HepG2 (cell line): ENCODE data around the gene TRMT5. TPM values are rescaled to one million over a fixed set of nuclear protein-coding genes. Genes with fewer than 3 reads are reported as not detected.

Source experiments
- ATAC-seq: fragments of 200-7000 bp; cut with Tn5 transposase; 3 replicates; pipeline ENCODE4 v1.9.1; 2020; ENCODE audit warnings: mild to moderate bottlenecking, moderate library complexity
- BruUV-seq: library from RNA; stranded (reverse); fragments of 400-500 nt; replicated peaks from 2 replicates; lab custom pipeline; 2021; lab: Mats Ljungman, UMichigan
- CTCF ChIA-PET: fragments of 300-600 bp; formaldehyde crosslinking; extraction: SDS; loops from one replicate; lab custom pipeline; 2021; ENCODE audit warnings: low total read pairs, inconsistent platforms, low intra/inter-chr PET ratio; lab: Yijun Ruan, JAX
- POLR2A ChIA-PET: fragments of 350-600 bp; sonication (Branson Sonifier 250); formaldehyde crosslinking; loops from one replicate; lab custom pipeline; 2020; ENCODE audit warnings: antibody characterized with exemption, inconsistent platforms; lab: Yijun Ruan, JAX
- DNase-seq: peaks from one replicate; pipeline ENCODE4 v3.0.0-alpha.2; 2015; ENCODE audit warnings: low spot score
- FAIRE-seq: peaks from 3 replicates; lab custom pipeline; 2011; peaks lifted over from hg19 to GRCh38; lab: Jason Lieb, UNC
- H2AFZ ChIP-seq: one replicate; pipeline ENCODE4 v1.6.1; 2011; ENCODE audit warnings: low read length, inconsistent platforms
- H3K27ac ChIP-seq: fragments of 300-600 bp; 3 replicates; pipeline ENCODE4 v1.8.0; 2011; ENCODE audit warnings: mixed run types, mild to moderate bottlenecking, mixed read lengths, low read length, inconsistent platforms; ENCODE audit not compliant: insufficient read depth; ENCODE audit errors: extremely low read length
- H3K27me3 ChIP-seq, 2 experiments: fragments of 200-600 bp in 1 of 2; 2 replicates in 1 of 2; 3 replicates in 1 of 2; pipeline versions ENCODE4 v1.6.0 to v1.8.0; 2011; ENCODE audit warnings: low read length in 2 of 2, mild to moderate bottlenecking in 2 of 2, moderate library complexity in 2 of 2, inconsistent platforms in 1 of 2; ENCODE audit not compliant: insufficient read depth in 2 of 2, control insufficient read depth in 1 of 2
- H3K36me3 ChIP-seq, 2 experiments: fragments of 200-600 bp in 1 of 2; replicated peaks in 1 of 2; 2 replicates in 1 of 2; 3 replicates in 1 of 2; pipeline versions ENCODE4 v1.5.1 to v1.8.0; 2011; ENCODE audit warnings: low read length in 2 of 2, inconsistent platforms in 1 of 2; ENCODE audit not compliant: insufficient read depth in 2 of 2, control insufficient read depth in 1 of 2
- H3K4me1 ChIP-seq: 2 replicates; pipeline ENCODE4 v1.5.1; 2012; ENCODE audit warnings: low read length, inconsistent platforms; ENCODE audit not compliant: insufficient read depth
- H3K4me2 ChIP-seq: 2 replicates; pipeline ENCODE4 v1.6.0; 2011; ENCODE audit warnings: low read depth, low read length, inconsistent platforms
- H3K4me3 ChIP-seq, 3 experiments: fragments of 200-600 bp in 1 of 3; sonication (generic), shearing (Covaris generic) in 1 of 3; replicated peaks in 1 of 3; 2 replicates each; pipeline ENCODE4 v1.5.1; 2011 to 2016; ENCODE audit warnings: low read length in 3 of 3, inconsistent platforms in 2 of 3, low read depth in 2 of 3, mild to moderate bottlenecking in 2 of 3, control low read depth in 1 of 3, mixed read lengths in 1 of 3; ENCODE audit not compliant: insufficient read depth in 1 of 3
- H3K79me2 ChIP-seq: one replicate; pipeline ENCODE4 v1.6.1; 2011; ENCODE audit warnings: low read length, inconsistent platforms; ENCODE audit not compliant: insufficient read depth
- H3K9ac ChIP-seq: 2 replicates; pipeline ENCODE4 v1.6.0; 2011; ENCODE audit warnings: mild to moderate bottlenecking, low read depth, low read length, inconsistent platforms; ENCODE audit not compliant: insufficient read depth
- H3K9me3 ChIP-seq: 2 replicates; pipeline ENCODE4 v1.5.1; 2012; ENCODE audit warnings: mild to moderate bottlenecking, low read length
- H4K20me1 ChIP-seq: 2 replicates; pipeline ENCODE4 v1.6.0; 2011; ENCODE audit warnings: inconsistent platforms, mild to moderate bottlenecking, low read length, moderate library complexity; ENCODE audit not compliant: insufficient read depth
- BHLHE40 ChIP-seq: IDR thresholded peaks from 2 replicates; pipeline ENCODE4 v1.6.1; 2011; ENCODE audit warnings: low read length, improper control_type of control experiment
- MBNL3 ChIP-seq: fragments of 250-450 bp; sonication (Bioruptor Pico); conservative IDR thresholded peaks from 2 replicates; pipeline ENCODE4 v1.8.0; 2022; ENCODE audit warnings: mild to moderate bottlenecking, inconsistent platforms
- PTBP1 ChIP-seq: fragments of 200-400 bp; formaldehyde crosslinking; IDR thresholded peaks from 2 replicates; pipeline ENCODE4 v1.6.1; 2018; ENCODE audit warnings: low read length, low read depth; ENCODE audit not compliant: poor library complexity, severe bottlenecking
- TRIM24 ChIP-seq: sonication (generic); formaldehyde crosslinking; IDR thresholded peaks from 2 replicates; pipeline ENCODE4 v1.8.0; 2022; ENCODE audit warnings: mild to moderate bottlenecking, missing genetic modification reagents
- ZFAT ChIP-seq: sonication (generic); formaldehyde crosslinking; conservative IDR thresholded peaks from 2 replicates; pipeline ENCODE4 v1.8.1; 2023; ENCODE audit warnings: missing genetic modification reagents, inconsistent platforms
- ZIK1 ChIP-seq: sonication (generic); formaldehyde crosslinking; IDR thresholded peaks from 2 replicates; pipeline ENCODE4 v1.5.0; 2020; ENCODE audit warnings: mild to moderate bottlenecking, low read depth, missing genetic modification reagents, borderline replicate concordance
- ZNF10 ChIP-seq: sonication (generic); formaldehyde crosslinking; IDR thresholded peaks from 2 replicates; pipeline ENCODE4 v1.4.0; 2020; ENCODE audit warnings: mild to moderate bottlenecking, low read depth, missing genetic modification reagents, borderline replicate concordance
- ZNF430 ChIP-seq: sonication (generic); formaldehyde crosslinking; IDR thresholded peaks from 2 replicates; pipeline ENCODE4 v1.9.0; 2021; ENCODE audit warnings: mild to moderate bottlenecking, missing genetic modification reagents
- ZNF605 ChIP-seq: sonication (generic); formaldehyde crosslinking; IDR thresholded peaks from 2 replicates; pipeline ENCODE4 v1.8.0; 2022; ENCODE audit warnings: mild to moderate bottlenecking, missing genetic modification reagents
- WGBS: methylation state at CpG from one replicate; pipeline ENCODE4 v1.1.6; 2017; ENCODE audit warnings: low lambda C conversion rate; 5-methylcytosine and 5-hydroxymethylcytosine counted together
- in situ Hi-C: cut with HindIII; loops from 2 replicates; pipeline ENCODE4 v1.10.0; 2017; ENCODE audit warnings: low pct_unique_long_range_greater_than_20kb; ENCODE audit not compliant: extremely low pct_ligation_motif_present
- intact Hi-C: fragments of 100-400 bp; cut with micrococcal nuclease; formaldehyde crosslinking; loops from one replicate; pipeline ENCODE4 v1.10.0; 2022; ENCODE audit not compliant: unreplicated experiment
- polyA plus RNA-seq, 8 experiments: library from polyadenylated mRNA; depleted of rRNA in 3 of 8; stranded (reverse) in 7 of 8; unstranded in 1 of 8; fragments of >200 nt; fragmentation: Illumina TruSeq in 4 of 8; extraction: Trizol in 4 of 8; gene quantifications; 2 replicates each; pipeline versions ENCODE4 v1.2.1 to v1.2.3, GENCODE V29; 2011 to 2016; ENCODE audit warnings: low read depth in 4 of 8, missing spikeins in 1 of 8, mixed read lengths in 1 of 8; ENCODE audit not compliant: insufficient read depth in 1 of 8
- total RNA-seq, 5 experiments: library from RNA; depleted of rRNA; stranded (reverse); fragments of >200 nt; fragmentation: Illumina TruSeq; extraction: Trizol; gene quantifications; 2 replicates each; pipeline ENCODE4 v1.2.3, GENCODE V29; 2016; ENCODE audit warnings: low read depth in 1 of 5
- TF ChIP-seq, protein P1 (sequence below): sonication (generic); formaldehyde crosslinking; IDR thresholded peaks from 2 replicates; pipeline ENCODE4 v1.4.0; 2020; ENCODE audit warnings: missing genetic modification reagents, mild to moderate bottlenecking, borderline replicate concordance
- TF ChIP-seq, protein P2 (sequence below): sonication (generic); formaldehyde crosslinking; IDR thresholded peaks from 2 replicates; pipeline ENCODE4 v1.5.0; 2020; ENCODE audit warnings: missing genetic modification reagents, mild to moderate bottlenecking, borderline replicate concordance

The TRMT5 gene
- total and polyA plus RNA-seq, 2 of the 13 experiments (the other 11 are each of a cell fraction or from before 2014, with no cell fraction given): 3.6 to 16.0 TPM

DNA sequence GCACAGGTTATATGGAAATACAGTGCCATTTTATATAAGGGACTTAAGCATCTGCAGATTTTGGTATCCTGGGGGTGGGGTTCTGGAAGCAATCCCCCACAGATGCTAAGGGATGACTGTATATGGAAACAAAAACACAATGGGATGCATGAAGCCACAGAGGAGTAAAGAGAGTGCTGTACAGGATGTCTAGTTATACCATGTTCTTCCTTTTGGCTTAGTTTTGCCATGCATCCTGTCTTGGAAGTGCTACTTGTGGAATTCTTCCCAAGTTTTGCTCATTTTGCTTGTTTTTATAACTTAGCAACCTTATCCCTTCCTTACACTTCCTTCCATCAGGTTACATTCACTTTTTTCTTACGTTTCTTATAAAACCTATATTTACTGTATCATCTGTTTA lies 55.6 kb downstream of the TRMT5 start:
- WGBS: 97% methylated on average over 1 of the region's 1 CpG
- TF ChIP-seq ZNF10 (CRISPR knock-in tag) (no peak), TRIM24 (CRISPR knock-in tag) (no peak), ZNF605 (CRISPR knock-in tag) (no peak), BHLHE40 (no peak), ZFAT (CRISPR knock-in tag) (no peak), MBNL3 (CRISPR knock-in tag) (no peak), PTBP1 (no peak), ZNF430 (CRISPR knock-in tag) (no peak), ZIK1 (CRISPR knock-in tag) (no peak)
- TF ChIP-seq, protein P1, sequence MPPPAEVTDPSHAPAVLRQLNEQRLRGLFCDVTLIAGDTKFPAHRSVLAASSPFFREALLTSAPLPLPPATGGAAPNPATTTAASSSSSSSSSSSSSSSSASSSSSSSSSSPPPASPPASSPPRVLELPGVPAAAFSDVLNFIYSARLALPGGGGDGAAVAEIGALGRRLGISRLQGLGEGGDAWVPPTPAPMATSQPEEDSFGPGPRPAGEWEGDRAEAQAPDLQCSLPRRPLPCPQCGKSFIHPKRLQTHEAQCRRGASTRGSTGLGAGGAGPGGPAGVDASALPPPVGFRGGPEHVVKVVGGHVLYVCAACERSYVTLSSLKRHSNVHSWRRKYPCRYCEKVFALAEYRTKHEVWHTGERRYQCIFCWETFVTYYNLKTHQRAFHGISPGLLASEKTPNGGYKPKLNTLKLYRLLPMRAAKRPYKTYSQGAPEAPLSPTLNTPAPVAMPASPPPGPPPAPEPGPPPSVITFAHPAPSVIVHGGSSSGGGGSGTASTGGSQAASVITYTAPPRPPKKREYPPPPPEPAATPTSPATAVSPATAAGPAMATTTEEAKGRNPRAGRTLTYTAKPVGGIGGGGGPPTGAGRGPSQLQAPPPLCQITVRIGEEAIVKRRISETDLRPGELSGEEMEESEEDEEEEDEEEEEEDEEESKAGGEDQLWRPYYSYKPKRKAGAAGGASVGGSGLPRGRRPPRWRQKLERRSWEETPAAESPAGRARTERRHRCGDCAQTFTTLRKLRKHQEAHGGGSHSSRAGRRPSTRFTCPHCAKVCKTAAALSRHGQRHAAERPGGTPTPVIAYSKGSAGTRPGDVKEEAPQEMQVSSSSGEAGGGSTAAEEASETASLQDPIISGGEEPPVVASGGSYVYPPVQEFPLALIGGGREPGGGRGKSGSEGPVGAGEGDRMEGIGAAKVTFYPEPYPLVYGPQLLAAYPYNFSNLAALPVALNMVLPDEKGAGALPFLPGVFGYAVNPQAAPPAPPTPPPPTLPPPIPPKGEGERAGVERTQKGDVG (CRISPR knock-in tag): no peak
- TF ChIP-seq, protein P2, sequence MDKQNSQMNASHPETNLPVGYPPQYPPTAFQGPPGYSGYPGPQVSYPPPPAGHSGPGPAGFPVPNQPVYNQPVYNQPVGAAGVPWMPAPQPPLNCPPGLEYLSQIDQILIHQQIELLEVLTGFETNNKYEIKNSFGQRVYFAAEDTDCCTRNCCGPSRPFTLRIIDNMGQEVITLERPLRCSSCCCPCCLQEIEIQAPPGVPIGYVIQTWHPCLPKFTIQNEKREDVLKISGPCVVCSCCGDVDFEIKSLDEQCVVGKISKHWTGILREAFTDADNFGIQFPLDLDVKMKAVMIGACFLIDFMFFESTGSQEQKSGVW: no peak
- Histone ChIP-seq H3K79me2 (no peaks in the 10 kb centered on the region), H3K4me3 (no peak overlapping the region), H3K9ac (no peak overlapping the region), H2AFZ (no peak overlapping the region), H3K36me3 (no peaks in the 10 kb centered on the region), H3K27me3 (no peaks in the 10 kb centered on the region; a peak in 1 of 5 replicates), H3K9me3 (no peaks in the 10 kb centered on the region), H4K20me1 (no peaks in the 10 kb centered on the region), H3K27ac (no peak overlapping the region), H3K4me2 (no peak overlapping the region), H3K4me1 (no peaks in the 10 kb centered on the region)
- no peak for DNase-seq
- POLR2A ChIA-PET: no interaction called here
- BruUV-seq: no TSS peak
- in situ Hi-C loops: no loop called here
- intact Hi-C loops: no loop called here
- CTCF ChIA-PET: no interaction called here
- no peak for ATAC-seq
- FAIRE-seq: no peak
